Esophagus squamous epithelium (tissue), 4 donors: ENCODE results near the gene CACNA1H.
"Not testable (repeated sequence)": the region's sequence is repeated elsewhere in the genome, so short reads cannot be mapped to it uniquely, and the experiment has no call there.

Experiments
- CTCF ChIP-seq, 6 experiments: fragments of 450-650 bp in 4 of 6; fragments of 200-600 bp in 2 of 6; sonication (generic) in 2 of 6; IDR thresholded peaks; one replicate each; pipeline ENCODE4 v1.5.1; 2016 to 2019; ENCODE audit warnings: antibody characterized with exemption in 6 of 6, mild to moderate bottlenecking in 4 of 6, moderate library complexity in 4 of 6
- POLR2A ChIP-seq, 4 donors: fragments of 450-650 bp; IDR thresholded peaks; one replicate each; pipeline ENCODE4 v1.6.1; 2017; ENCODE audit warnings: antibody characterized with exemption in 4 of 4, mild to moderate bottlenecking in 4 of 4, moderate library complexity in 3 of 4

GRCh38 chr16:1236659-1237058 is 83.8 kb downstream of the CACNA1H start:
- not testable (repeated sequence) for TF ChIP-seq CTCF, POLR2A (IDR thresholded peaks at IDR 0.05)
